NOMO-1 (cell line): Measurements from ENCODE around the gene CTAGE8.
"Not testable (repeated sequence)": the region's sequence is repeated elsewhere in the genome, so short reads cannot be mapped to it uniquely, and the experiment has no call there.

ENCODE experiments used
- DNase-seq, 2 experiments: peaks; one replicate each; lab custom pipeline; 2025; ENCODE audit not compliant: unreplicated experiment in 2 of 2; lab: John Stamatoyannopoulos, UW

Gene CTAGE8

DNA sequence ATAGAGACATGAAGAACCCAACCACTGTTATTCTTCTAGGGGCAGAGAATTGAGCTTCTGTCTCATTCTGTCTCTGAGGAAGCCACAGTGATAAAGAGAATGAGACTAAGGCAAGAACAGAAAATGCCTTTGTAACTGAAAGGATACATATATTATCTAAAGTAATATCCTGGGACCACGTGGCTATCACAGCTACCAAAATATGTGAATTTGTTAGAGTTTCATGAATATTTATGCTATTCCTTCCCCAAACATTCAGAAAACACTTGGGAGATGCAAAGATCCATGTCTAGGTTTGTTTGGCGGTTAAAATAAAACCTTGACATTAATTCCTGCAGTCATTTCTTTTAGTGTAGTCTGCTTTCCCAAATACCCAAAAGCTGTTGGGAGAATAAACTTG lies 7.0 kb downstream of the CTAGE8 start:
- not testable (repeated sequence) for DNase-seq

DNA sequence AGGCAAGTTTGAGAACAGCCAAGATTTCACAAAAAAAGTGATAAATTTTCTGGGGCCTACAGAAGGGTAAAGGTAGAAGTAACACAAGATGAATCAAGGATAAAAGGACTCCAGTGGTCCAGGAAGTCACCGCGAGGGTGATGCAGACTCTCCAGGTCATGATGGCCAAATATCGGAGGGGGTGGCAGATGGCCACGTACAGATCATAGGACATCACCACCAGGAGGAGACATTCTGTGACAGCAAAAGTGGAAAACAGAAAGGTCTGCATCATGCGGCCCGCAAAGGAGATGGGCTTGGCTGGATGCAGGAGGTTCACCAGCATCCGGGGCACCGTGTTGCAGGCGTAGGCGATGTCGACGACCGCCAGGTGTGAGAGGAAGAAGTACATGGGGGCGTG lies 10.0 kb downstream of the CTAGE8 start:
- not testable (repeated sequence) for DNase-seq

DNA sequence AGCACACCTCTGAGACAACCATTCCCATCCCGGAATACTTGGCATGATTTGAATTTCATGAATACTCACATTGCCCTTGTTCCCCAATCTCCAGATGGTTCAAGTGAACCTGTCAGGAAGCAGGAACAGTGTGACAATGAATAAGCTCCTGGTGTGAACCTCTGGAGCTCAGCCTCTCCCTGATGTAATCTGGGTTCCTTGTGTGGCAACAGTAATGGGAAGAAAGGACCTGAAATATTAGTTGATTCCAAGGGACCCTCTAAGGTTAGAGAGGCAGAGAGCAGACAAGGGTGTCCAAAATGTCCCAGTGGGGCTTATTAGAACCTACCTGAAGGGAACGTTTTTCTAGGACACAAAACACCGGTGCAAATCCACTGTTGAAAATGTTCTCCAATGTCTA lies 13.0 kb downstream of the CTAGE8 start:
- no peak for DNase-seq

DNA sequence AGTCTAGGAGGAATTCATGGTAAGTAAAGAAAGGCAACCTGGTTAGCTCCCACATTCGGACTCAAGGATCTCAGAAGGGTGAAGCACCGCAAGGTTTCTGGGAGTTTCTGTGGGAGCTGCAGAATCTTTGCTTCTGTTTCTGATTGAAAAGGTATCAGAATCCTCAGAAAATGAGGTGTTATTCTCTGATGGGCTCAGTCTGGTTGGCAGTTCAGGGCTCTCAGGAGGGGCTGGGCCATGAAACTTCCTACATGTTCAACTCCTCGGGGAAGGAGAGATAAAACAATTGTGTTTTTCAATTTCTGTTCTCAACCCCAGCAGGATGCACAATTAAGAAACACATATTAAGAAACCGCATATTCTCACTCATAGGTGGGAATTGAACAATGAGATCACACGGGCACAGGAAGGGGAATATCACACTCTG lies 13.6 kb downstream of the CTAGE8 start:
- no peak for DNase-seq

DNA sequence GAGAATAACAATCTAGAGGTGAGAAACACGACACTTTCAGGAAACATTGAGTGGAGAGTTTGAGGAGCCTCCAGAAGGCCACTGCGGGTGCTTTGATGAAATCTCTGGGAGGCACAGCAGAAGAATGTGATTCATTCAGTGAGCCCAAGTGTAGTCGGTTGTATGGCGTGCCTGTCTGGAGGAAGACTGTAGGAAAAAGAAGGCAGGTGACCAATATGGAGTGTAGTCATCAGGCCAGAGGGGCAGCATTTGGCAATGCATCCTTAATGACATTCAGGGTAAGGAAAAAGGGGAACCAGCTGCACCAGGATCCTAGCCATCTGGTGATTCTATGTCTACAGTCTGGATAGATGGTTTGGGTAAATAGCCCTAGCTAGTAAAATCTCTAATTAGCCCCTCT lies 16.8 kb downstream of the CTAGE8 start:
- DNase-seq, result not testable (repeated sequence)

DNA sequence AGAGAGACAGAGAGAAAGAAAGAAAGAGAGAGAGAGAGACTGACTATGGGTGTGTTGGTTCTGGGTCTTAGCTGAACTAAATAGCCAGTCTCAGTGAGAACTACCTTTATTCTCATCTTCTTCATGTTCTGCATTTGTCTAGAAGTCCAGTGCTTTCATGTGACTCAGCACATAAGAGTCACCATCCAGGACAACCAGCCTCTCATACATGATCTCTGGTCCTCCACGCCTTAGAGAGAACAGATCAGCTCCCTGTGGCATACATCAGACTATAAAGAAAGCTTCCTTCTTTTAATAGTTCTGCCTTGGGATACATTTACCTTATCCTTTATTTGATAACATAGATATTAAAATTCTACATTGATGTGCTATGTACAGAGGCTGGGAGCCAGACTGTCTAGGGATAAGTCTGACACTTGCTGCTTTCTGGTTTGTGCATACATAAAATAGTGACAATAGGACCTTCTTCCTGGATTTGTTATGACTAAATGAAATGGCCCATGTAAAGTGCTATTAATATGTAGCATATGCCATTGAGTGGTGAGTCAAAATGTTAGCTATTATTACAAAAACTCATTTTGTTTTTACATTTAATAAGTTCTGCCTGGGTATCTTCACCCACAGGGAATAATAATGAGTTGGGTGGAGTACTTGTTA lies 21.3 kb downstream of the CTAGE8 start:
- DNase-seq, result not testable (repeated sequence)

DNA sequence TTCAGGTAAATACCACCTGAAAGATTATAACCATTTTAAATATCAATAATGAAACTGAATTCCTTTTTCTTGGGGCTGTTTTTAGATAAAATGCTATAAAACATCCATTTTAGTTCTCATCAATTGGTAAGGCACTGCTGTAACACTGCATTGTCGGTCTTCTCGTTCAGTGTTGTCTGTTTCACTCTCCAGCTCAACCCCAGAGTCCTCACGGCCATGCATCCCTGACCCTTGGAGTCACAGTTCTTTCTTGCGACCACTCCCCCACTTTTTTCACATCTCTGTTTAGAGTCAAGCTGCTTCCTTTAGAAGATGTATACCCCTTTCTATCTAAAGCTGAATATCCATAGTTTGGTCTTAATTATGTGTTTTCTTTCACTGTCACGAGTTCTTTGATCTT lies 22.1 kb downstream of the CTAGE8 start:
- DNase-seq, result not testable (repeated sequence)

DNA sequence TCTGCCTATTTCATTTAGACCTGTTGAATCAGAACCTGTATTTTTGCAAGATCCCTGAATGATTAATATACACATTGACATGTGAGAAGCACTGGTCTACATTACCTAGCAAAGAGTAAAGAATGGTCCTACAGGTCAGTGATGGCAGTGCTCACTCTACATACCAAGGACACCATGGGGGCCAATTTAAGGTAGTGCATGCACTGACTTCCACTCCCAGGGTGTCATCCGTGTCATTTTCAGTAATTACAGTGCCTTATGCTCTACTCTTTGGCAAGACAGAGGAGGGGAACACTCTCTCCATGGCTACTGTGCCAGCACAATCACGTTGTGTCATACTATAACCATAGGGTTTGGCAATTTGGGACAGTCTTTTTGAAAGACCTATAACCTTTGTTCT lies 23.7 kb downstream of the CTAGE8 start:
- DNase-seq, result not testable (repeated sequence)

DNA sequence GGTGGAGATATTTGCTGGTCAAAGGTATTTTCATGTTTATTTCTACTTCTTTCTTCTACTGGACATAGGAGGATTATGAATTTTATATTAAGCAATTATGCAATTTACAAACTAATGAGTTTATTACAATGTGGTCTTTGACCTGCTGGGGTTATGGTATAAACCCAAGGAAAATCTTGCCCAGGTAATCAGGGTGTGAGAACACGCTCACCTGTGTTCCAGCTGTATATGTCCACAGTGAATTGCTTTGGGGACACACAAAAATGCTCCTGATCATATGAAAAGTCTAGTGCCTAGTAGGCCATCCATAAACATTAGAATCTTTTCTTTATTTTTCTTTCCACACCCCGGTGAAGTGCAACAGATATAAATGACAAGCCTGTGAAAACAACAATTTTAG lies 29.7 kb downstream of the CTAGE8 start, which contains the start of gene OR2A42:
OR2A42 (minus strand) TSS at position 241 of the 400 bp plus-strand sequence. CDS start 6,762 bp downstream, outside the sequence.
- DNase-seq, result not testable (repeated sequence)

DNA sequence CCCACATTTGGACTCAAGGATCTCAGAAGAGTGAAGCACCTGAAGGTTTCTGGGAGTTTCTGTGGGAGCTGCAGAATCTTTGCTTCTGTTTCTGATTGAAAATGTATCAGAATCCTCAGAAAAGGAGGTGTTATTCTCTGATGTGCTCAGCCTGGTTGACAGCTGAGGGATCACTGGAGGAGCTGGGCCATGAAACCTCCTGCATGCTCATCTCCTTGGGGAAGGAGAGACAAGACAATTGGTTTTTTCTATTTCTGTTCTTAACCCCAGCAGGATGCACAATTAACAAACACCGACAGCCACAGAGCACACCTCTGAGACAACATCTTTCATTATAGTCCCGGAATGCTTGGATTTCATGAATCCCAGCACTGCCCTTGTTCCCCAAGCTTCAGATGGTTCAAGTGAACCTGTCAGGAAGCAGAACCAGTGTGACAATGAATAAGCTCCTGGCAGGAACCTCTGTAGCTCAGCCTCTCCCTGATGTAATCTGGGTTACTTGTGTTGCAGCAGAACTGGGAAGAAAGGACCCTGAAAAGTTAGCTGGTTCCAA lies 30.5 kb downstream of the CTAGE8 start:
- DNase-seq, result not testable (repeated sequence)

DNA sequence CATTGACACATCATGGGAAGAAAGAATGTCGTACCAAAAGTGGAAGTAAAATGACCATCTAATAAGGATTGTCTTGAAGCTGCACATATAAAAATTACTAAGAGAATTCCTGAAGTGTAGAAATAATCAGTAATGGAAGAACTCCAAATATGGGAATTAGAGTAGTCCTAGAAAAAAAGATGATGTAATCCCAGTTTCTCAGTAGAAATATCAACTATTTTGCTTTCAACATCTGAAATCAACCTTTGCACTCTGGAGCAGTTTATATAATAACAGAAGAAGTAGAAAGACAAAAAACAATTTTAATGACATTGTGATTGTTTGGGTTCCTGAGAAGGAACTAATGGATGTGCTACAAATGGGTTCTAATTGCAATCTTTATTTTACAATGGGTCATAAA lies 36.0 kb downstream of the CTAGE8 start:
- not testable (repeated sequence) for DNase-seq

DNA sequence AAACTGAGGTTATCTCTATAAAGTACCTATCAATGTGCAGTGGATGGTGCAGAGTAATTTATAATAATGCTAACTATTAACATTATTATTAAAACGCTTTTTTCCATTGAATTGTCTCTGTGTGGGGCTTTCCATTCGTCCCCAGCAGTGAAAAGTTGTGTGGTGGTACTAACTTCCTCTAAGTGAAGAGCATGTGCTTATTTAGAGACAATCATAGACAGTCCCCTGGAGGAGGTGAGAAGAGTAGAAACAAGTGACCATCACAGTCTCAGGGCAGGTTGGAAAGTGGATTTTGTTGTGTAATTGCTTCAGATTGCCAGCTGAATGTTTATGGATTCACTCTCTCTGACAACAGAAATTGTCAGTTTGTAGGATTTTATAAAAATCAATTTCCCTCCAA lies 38.1 kb downstream of the CTAGE8 start:
- DNase-seq, result not testable (repeated sequence)

DNA sequence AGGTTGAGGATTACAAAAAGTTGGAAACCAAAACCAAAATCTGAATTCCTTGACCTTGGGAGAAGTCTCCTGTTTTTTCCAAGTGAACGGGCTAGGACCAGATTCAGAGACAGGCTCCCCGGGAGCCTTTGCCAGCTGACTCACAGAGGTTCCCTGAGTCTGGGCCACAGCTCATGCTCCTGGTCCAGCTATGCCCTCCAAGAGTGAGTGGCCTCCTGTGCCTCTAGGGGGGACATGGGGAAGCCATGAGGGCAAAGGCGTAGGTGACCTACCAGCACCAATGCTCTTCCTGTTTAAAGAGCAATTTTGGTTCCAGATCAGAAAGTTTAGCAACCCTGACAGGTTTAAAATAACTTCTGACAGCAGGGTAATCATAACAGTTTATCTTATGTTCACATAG lies 40.3 kb downstream of the CTAGE8 start:
- DNase-seq, result not testable (repeated sequence)

DNA sequence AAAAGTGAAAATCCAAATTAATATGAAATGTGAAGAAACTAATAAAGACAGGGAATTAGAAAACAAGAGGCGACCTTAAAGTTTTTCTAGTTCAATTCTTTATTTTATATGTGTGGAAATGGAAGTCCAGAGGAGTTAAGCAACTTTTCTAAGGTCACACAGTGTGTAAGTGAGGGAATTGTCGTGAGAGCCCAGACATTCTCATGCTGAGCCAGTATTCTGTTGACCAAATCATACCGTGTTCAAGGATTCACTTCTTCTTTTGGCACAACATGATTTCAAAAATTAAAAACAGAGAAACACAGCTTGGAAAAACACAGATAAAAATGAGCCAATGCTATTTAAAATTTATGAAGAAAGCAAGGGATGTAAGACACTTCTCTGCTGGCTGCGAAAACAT lies 42.2 kb downstream of the CTAGE8 start:
- DNase-seq, result not testable (repeated sequence)

DNA sequence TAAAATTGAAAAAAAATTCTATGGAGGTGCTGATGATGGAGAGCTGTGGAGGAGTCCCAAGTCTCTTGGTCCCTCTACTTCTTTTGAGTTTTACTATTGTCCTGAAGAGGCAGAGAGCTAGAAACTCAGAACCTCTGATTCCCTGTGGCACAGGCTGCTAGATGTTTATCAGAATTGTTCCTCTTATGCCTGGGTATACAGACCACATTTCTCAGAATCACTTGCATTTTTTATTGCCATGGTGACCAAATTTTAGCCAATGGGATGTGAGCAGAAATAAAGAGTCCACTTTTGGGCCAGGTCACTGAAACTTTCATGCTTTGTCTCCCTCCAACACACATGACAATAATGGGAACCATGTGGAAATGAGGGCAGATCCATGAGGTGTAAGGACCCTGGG lies 45.4 kb downstream of the CTAGE8 start:
- DNase-seq, result not testable (repeated sequence)

DNA sequence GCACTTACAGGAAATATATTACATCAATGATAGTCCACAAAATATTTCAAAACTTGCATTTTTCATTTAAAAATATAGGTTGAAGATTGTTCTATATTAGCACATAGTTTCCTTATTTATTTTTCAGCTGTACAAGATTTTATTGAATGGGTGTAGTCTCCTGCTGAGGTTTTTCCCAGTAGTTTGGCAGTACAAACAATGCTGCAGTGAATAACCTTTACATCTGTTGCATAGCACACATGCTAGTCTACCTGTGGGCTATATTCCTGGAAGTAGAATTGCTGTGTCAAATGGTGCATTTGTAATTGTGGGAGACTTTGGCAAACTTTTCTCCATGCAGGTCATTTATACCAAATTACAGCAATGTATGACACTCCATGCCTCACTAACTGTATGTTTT lies 48.6 kb downstream of the CTAGE8 start:
- not testable (repeated sequence) for DNase-seq

DNA sequence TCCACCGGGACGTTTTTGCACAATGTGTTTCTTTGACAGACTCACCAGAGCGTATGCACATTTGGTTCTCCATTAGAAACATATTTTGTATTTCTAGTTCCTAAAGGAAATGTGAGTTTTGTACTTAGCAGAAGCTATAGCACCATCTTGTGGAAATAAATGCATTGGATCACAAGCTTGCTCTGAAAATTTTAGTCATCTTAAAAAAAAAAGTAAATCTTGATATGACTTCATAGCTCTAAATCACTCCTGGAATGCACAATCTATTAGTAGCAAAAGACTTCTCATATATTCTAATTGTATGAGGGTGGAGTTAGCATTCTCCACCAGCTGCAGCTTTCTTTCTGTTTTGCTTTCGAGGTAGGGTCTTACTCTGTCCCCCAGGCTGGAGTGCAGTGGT lies 49.9 kb downstream of the CTAGE8 start:
- not testable (repeated sequence) for DNase-seq

DNA sequence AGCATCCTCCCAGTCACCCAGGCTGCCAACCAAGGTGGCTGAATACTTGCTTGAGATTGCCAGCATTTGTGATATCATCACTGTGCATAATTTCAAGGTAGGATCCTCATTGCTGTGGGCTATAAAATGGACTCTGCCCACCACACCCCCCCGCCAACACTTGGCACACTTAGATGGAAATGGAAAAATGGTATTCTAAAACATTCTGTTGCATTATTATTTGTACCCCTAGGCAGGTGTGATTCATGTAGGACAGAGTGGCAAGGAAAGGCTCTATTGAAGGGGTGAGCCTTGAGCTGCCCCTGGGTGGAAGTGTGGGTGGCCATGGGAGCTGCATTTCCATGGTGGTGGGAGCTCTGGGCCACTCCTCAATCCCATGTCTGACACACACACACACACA lies 50.5 kb downstream of the CTAGE8 start:
- not testable (repeated sequence) for DNase-seq

DNA sequence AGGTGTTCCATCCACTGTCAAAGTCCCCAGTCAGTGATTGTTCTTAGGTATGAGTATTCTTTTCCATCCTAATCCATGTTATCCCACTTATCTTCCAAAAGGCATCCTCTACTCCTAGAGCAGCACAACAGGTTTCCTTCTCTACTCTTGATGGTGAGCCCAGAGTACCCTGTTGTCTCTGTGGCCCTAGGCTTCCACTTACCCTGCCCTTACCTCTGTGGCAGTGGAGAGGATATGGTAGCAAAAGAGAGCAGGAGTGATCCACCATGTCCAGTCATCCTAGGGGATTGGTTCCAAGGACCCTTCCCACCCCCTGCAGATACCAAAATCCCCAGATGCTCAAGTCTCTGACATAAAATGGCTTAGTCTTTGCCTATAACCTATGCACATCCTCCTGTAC lies 51.9 kb downstream of the CTAGE8 start:
- not testable (repeated sequence) for DNase-seq
